ENCODE data around the gene TNNI2. TPM values are rescaled to one million over a fixed set of nuclear protein-coding genes. Genes with fewer than 3 reads are reported as not detected.

Gene TNNI2
- polyA plus RNA-seq, 1 donor (not counting 4 experiments of a cell fraction or from before 2014, with no cell fraction given) = 10.7 TPM

DNA sequence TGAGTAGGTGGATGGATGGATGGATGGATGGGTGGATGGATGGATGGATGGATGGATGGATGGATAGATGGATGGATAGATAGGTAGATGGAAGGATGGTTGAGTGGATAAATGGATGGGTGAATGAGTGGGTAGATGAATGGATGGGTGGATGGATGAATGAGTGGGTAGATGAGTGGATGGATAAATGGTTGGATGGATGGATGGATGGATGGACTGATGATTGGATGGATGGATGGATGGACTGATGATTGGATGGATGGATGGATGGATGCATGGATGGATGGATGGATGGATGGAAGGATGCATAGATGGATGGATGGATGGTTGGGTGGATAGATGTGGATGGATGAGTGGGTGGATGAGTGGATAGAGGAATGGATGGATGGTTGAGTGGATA, 17.2 kb upstream of the TNNI2 start:
- H3K4me2 ChIP-seq (ENCODE audit: control insufficient read depth, extremely low read depth, insufficient read depth, low read depth, low read length) = no peak overlapping the region
- no peaks in the 10 kb centered on the region for H3K79me2 ChIP-seq (ENCODE audit: control insufficient read depth, insufficient read depth, low read length)
- H2AFZ ChIP-seq (ENCODE audit: control insufficient read depth, low read length) = no peak overlapping the region
- peaks cover 20% of the 10 kb centered on the region for H3K4me1 ChIP-seq (ENCODE audit: control insufficient read depth, extremely low read depth, insufficient read depth, low read length)
- no peak overlapping the region for H3K27ac ChIP-seq (ENCODE audit: control insufficient read depth, insufficient read depth, low read length)
- H3K4me3 ChIP-seq (ENCODE audit: control insufficient read depth in 2 of 3, extremely low read depth in 1 of 3, insufficient read depth in 2 of 3, low read depth in 1 of 3, low read length in 3 of 3) = no peak overlapping the region
- H3K9ac ChIP-seq (ENCODE audit: control insufficient read depth, extremely low read depth, insufficient read depth, low read length) = no peak overlapping the region
- DNase-seq (ENCODE audit: low read depth, low spot score) = no peak
- H3K9me3 ChIP-seq (ENCODE audit: control insufficient read depth, low read depth, low read length) = peaks cover 7% of the 10 kb centered on the region
- H3K9me1 ChIP-seq (ENCODE audit: control insufficient read depth, extremely low read depth, insufficient read depth, low read length) = no peaks in the 10 kb centered on the region
- FAIRE-seq = no peak
- H3K36me3 ChIP-seq (ENCODE audit: control insufficient read depth in 2 of 2, extremely low read depth in 1 of 2, insufficient read depth in 2 of 2, low read length in 2 of 2) = no peaks in the 10 kb centered on the region
- no peaks in the 10 kb centered on the region for H4K20me1 ChIP-seq (ENCODE audit: control insufficient read depth, extremely low read depth, insufficient read depth, low read length)
- no peak for TF ChIP-seq EZH2 (IDR thresholded peaks at IDR 0.05; ENCODE audit: low read length)
- TF ChIP-seq, protein P1, sequence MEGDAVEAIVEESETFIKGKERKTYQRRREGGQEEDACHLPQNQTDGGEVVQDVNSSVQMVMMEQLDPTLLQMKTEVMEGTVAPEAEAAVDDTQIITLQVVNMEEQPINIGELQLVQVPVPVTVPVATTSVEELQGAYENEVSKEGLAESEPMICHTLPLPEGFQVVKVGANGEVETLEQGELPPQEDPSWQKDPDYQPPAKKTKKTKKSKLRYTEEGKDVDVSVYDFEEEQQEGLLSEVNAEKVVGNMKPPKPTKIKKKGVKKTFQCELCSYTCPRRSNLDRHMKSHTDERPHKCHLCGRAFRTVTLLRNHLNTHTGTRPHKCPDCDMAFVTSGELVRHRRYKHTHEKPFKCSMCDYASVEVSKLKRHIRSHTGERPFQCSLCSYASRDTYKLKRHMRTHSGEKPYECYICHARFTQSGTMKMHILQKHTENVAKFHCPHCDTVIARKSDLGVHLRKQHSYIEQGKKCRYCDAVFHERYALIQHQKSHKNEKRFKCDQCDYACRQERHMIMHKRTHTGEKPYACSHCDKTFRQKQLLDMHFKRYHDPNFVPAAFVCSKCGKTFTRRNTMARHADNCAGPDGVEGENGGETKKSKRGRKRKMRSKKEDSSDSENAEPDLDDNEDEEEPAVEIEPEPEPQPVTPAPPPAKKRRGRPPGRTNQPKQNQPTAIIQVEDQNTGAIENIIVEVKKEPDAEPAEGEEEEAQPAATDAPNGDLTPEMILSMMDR (optimal IDR thresholded peaks at IDR 0.05 in 1 of 3, IDR thresholded peaks at IDR 0.05 in 1 of 3, conservative IDR thresholded peaks at IDR 0.05 in 1 of 3; ENCODE audit: extremely low read depth in 1 of 3, insufficient read depth in 2 of 3, low read length in 3 of 3) = no peak
- H3K27me3 ChIP-seq (ENCODE audit: control insufficient read depth, extremely low read depth, insufficient read depth, low read length) = no peaks in the 10 kb centered on the region
- dilution Hi-C loops (cut with MboI; ENCODE audit: extremely low pct_ligation_motif_present, low sequenced_read_pairs) = no loop called here

DNA sequence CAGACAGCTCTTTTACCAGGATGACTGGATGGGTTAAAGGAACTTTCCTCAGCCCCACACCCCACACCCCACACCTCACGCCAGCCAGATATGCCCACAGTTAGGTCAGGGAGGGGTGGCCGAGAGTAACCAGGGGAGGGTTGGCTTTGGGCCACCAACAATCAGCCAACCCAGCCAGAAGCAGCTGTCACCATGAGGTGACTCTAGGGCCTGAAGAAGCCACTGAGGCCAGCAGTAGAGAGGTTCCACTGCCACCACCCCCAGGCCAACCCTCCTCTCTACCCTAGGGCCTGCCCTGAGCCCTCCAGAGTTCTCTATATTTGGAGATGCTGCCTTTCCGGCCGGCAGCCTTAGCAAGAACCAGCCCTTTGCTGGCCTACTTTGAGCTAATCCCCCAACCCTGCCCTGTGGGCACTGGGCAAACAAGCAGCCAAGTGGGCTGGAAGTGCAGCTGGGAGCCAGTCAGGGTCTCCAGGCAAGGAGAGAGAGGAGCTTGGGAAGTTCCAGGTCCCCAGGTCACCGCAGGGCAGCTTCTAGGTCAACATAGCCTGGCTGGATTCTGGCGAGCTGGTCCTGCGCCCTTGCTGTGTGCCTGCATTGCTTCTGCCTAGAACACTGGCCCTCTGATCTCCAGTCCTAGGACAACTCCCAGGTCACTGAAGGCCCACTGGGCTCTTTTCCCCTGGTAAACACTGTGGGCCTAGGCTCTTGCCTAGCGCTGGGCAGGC, 16.0 kb upstream of the TNNI2 start:
- Histone ChIP-seq H3K9me1 (ENCODE audit: control insufficient read depth, extremely low read depth, insufficient read depth, low read length) (no peaks in the 10 kb centered on the region), H3K4me3 (ENCODE audit: control insufficient read depth in 2 of 3, extremely low read depth in 1 of 3, insufficient read depth in 2 of 3, low read depth in 1 of 3, low read length in 3 of 3) (no peak overlapping the region), H3K79me2 (ENCODE audit: control insufficient read depth, insufficient read depth, low read length) (no peaks in the 10 kb centered on the region), H4K20me1 (ENCODE audit: control insufficient read depth, extremely low read depth, insufficient read depth, low read length) (no peaks in the 10 kb centered on the region), H3K27me3 (ENCODE audit: control insufficient read depth, extremely low read depth, insufficient read depth, low read length) (no peaks in the 10 kb centered on the region), H3K36me3 (ENCODE audit: control insufficient read depth in 2 of 2, extremely low read depth in 1 of 2, insufficient read depth in 2 of 2, low read length in 2 of 2) (no peaks in the 10 kb centered on the region), H3K27ac (ENCODE audit: control insufficient read depth, insufficient read depth, low read length) (no peak overlapping the region), H3K9me3 (ENCODE audit: control insufficient read depth, low read depth, low read length) (peaks cover 7% of the 10 kb centered on the region), H3K4me2 (ENCODE audit: control insufficient read depth, extremely low read depth, insufficient read depth, low read depth, low read length) (no peak overlapping the region), H2AFZ (ENCODE audit: control insufficient read depth, low read length) (no peak overlapping the region), H3K9ac (ENCODE audit: control insufficient read depth, extremely low read depth, insufficient read depth, low read length) (no peak overlapping the region), H3K4me1 (ENCODE audit: control insufficient read depth, extremely low read depth, insufficient read depth, low read length) (peaks cover 33% of the 10 kb centered on the region)
- TF ChIP-seq, protein P1 (optimal IDR thresholded peaks at IDR 0.05 in 1 of 3, IDR thresholded peaks at IDR 0.05 in 1 of 3, conservative IDR thresholded peaks at IDR 0.05 in 1 of 3; ENCODE audit: extremely low read depth in 1 of 3, insufficient read depth in 2 of 3, low read length in 3 of 3) = no peak
- no peak for TF ChIP-seq EZH2 (IDR thresholded peaks at IDR 0.05; ENCODE audit: low read length)
- no peak for DNase-seq (ENCODE audit: low read depth, low spot score)
- dilution Hi-C loops (cut with MboI; ENCODE audit: extremely low pct_ligation_motif_present, low sequenced_read_pairs) = no loop called here
- no peak for FAIRE-seq
